T-helper 2 cell treated with Interferon-gamma antibody and Interleukin-4, amounts not matched to agents 5 μg/mL and 100 μg/mL, for 36 hours (primary cell): ENCODE measurements around the gene APOE.

Source experiments
- DNase-seq: peaks from one replicate; pipeline ENCODE4 v3.0.0; 2021; ENCODE audit warnings: low spot score
- H3K27ac Mint-ChIP-seq: one replicate; pipeline ENCODE4 v1.8.0; 2021; ENCODE audit warnings: mild to moderate bottlenecking, mixed read lengths
- H3K27me3 Mint-ChIP-seq: one replicate; pipeline ENCODE4 v1.8.0; 2021; ENCODE audit warnings: low read depth, mixed read lengths
- H3K36me3 Mint-ChIP-seq: one replicate; pipeline ENCODE4 v1.8.0; 2021; ENCODE audit warnings: low read depth, mixed read lengths
- H3K4me1 Mint-ChIP-seq: one replicate; pipeline ENCODE4 v1.8.0; 2021; ENCODE audit warnings: low read depth, mixed read lengths
- H3K4me3 Mint-ChIP-seq: one replicate; pipeline ENCODE4 v1.8.0; 2022; ENCODE audit warnings: mild to moderate bottlenecking, moderate library complexity, mixed read lengths
- H3K9me3 Mint-ChIP-seq: one replicate; pipeline ENCODE4 v1.8.0; 2021; ENCODE audit warnings: mixed read lengths

Gene APOE

DNA sequence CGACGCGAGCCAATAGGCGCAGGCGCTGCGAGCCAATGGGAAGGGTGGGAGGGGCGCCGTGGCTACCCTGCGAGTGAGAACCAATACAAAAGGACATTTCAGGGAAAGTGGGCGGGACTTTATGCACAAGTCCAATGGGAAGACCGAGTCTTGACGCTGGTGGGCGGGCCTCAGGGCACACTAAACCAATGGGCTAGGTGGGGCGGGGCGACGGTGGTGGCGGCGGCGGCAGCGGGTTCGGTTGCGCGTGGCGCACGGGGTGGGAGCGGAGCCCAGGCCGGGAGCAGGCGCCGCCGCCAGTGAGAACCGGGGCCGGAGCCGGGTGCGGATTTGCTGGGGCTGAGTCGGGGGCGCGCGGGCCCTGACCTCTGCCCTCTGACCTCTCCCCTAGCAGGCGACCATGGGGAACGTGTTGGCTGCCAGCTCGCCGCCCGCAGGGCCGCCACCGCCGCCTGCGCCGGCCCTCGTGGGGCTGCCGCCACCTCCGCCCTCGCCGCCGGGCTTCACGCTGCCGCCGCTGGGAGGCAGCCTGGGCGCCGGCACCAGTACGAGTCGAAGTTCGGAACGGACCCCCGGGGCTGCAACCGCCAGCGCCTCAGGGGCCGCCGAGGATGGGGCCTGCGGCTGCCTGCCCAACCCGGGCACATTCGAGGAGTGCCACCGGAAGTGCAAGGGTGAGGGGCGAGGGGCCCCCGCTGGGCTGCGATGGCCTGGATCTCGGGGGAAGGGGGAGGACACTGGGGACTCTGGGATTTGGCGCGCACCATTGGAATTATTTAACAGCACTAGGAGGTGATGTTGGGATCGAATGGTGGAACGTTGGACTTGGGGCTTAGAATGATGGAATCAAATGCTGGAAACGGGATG lies 14.3 kb upstream of the APOE start, which contains the start of gene TOMM40:
Gene TOMM40 (plus strand): TSS at position 239 of the 867 bp plus-strand sequence. CDS start 162 bp downstream, at position 401.
- DNase-seq, result no peak
- Mint-ChIP-seq H3K27me3 (no peaks in the 10 kb centered on the region), H3K4me3 (peak within 1 kb of the TSS; percentile 95), H3K4me1 (peaks cover 17% of the 10 kb centered on the region), H3K9me3 (peaks cover 3% of the 10 kb centered on the region), H3K27ac (peak within 1 kb of the TSS; percentile 97), H3K36me3 (peaks cover 38% of the 10 kb centered on the region)

DNA sequence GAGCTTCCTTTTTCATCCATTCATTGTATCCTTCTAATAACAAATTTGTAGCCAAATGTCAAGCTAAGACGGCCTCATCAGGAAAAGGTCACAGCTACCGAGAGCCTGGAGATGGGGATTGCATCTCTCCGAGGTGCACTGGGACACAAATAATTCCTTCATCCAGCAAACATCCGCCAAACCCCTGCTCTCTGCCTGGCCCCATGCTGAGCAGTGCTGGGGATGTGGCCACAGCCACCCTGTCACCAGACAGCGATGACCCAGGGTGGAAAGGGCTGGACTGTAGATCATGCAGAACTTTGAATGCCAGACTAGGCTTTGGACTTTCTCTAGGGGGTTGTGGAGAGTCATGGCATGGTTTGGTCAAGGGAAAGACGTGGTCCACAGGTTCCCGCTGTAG lies 12.7 kb upstream of the APOE start:
- peaks cover 3% of the 10 kb centered on the region for H3K9me3 Mint-ChIP-seq
- peaks cover 17% of the 10 kb centered on the region for H3K4me1 Mint-ChIP-seq
- H3K36me3 Mint-ChIP-seq, result peaks cover 45% of the 10 kb centered on the region
- H3K27ac Mint-ChIP-seq, result peak overlapping the region; percentile 56
- no peak for DNase-seq
- H3K4me3 Mint-ChIP-seq, result peak overlapping the region; percentile 95
- H3K27me3 Mint-ChIP-seq, result no peaks in the 10 kb centered on the region

DNA sequence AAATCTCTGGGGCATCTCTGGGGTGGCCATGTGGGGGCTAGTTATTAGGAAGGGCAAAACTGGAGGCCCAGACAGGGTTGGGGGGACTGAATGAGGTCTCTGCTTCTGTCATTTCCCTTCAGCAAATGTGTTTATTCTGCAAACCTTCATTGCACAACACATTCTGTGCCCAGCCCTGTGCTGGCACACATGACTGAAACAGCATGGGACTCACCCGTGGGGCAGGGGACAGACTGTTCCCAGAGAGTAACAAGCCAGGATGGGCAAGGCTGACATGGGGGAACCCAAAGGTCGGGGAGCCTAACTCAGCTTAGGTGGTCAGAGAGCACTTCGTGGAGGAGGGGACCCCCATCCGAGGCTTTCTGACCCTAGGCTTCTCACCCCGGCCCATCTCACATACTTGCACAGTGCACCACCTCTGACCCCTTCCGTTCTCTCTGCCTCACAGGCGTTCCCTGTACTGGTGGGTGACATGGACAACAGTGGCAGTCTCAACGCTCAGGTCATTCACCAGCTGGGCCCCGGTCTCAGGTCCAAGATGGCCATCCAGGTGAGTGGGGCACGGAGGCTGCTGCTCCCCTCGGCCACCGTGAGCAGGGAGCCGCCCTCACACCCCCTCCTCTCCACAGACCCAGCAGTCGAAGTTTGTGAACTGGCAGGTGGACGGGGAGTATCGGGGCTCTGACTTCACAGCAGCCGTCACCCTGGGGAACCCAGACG lies 12.1 kb upstream of the APOE start:
- Mint-ChIP-seq H3K4me1 (peaks cover 17% of the 10 kb centered on the region), H3K4me3 (peak overlapping the region; percentile 95), H3K27ac (no peak overlapping the region), H3K27me3 (no peaks in the 10 kb centered on the region), H3K9me3 (peaks cover 3% of the 10 kb centered on the region), H3K36me3 (peaks cover 50% of the 10 kb centered on the region)
- DNase-seq, result no peak

DNA sequence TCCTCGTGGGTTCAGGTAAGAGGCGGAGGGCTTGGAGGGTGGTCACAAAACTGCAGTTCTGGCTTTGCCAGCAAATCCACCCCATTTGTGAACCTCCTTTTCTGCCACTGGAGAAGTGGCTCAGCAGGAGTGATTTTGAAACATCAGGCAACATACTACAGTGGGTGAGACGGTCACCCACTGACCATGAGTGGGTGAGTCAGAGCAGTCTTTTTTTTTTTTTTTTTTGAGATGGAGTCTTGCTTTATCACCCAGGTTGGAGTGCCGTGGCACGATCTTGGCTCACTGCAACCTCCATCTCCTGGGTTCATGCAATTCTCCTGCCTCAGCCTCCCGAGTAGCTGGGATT lies 11.6 kb upstream of the APOE start:
- Mint-ChIP-seq H3K9me3 (peaks cover 2% of the 10 kb centered on the region), H3K36me3 (peaks cover 50% of the 10 kb centered on the region), H3K4me3 (no peak overlapping the region), H3K4me1 (peaks cover 17% of the 10 kb centered on the region), H3K27ac (no peak overlapping the region), H3K27me3 (no peaks in the 10 kb centered on the region)
- no peak for DNase-seq

- no peak overlapping the region for H3K4me3 Mint-ChIP-seq
- H3K27me3 Mint-ChIP-seq, result no peaks in the 10 kb centered on the region
- H3K9me3 Mint-ChIP-seq, result no peaks in the 10 kb centered on the region
- peaks cover 52% of the 10 kb centered on the region for H3K36me3 Mint-ChIP-seq
- no peak for DNase-seq
- peaks cover 15% of the 10 kb centered on the region for H3K4me1 Mint-ChIP-seq
- H3K27ac Mint-ChIP-seq, result no peak overlapping the region
These were observed 10.7 kb upstream of the APOE start for GRCh38 chr19:44894946-44895345.

DNA sequence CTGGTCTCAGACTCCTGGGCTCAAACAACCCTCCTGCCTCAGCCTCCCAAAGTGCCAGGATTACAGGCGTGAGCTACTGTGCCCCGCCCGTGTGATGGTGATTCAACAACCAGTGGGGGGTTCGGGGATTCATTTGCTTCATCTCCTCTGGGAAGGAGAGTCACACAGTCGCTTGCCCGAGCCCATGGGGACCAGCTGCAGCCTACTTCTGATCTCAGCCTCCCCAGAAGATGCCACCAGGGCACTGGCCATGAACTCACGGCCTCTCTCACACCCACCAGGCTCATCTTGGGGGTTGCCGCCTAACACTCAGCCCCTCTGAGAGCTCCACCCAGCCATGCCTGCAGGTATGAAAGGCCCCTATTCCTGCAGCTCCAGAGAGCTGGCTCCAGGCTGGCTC lies 7.8 kb upstream of the APOE start:
- Mint-ChIP-seq H3K4me1 (peaks cover under 1% of the 10 kb centered on the region), H3K36me3 (peaks cover 51% of the 10 kb centered on the region), H3K27ac (no peak overlapping the region), H3K27me3 (no peaks in the 10 kb centered on the region), H3K4me3 (no peak overlapping the region), H3K9me3 (no peaks in the 10 kb centered on the region)
- no peak for DNase-seq

DNA sequence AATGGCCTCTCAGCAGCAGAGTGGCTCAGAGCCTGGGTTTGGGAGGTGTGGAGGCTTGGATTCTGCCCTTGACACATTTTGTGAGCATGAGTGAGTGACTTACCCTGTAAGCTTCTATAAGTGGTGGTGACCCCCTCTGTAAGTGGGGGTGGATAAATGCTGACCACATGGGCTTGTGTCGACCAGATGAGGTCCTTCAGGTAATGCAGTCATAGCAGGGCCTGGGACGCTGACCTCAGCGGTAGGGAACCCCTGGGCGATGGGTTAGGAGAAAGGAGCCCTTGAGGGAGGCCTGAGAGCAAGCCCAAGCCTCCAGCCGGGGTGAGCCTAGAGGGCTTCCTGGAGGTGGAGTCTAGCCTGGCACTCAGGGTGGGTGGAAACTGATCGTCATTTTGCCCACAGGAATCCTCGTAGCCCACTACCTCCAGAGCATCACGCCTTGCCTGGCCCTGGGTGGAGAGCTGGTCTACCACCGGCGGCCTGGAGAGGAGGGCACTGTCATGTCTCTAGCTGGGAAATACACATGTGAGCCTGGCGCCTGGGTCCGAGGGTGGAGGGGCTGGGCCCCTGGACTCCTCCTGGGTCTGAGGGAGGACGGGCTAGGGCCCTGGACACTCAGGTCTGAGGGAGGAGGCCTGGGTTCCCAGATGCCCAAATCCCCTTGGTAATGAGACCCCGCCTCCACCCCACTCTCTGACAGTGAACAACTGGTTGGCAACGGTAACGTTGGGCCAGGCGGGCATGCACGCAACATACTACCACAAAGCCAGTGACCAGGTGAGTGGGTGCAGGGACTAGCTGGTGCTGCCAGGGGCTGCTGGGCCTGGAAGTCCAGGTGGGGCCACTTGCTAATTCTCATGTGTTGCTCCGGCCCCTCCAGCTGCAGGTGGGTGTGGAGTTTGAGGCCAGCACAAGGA lies 5.0 kb upstream of the APOE start:
- Mint-ChIP-seq H3K9me3 (no peaks in the 10 kb centered on the region), H3K36me3 (peaks cover 33% of the 10 kb centered on the region), H3K27me3 (peaks cover under 1% of the 10 kb centered on the region), H3K4me3 (no peak overlapping the region), H3K27ac (no peak overlapping the region), H3K4me1 (peaks cover 2% of the 10 kb centered on the region)
- no peak for DNase-seq

DNA sequence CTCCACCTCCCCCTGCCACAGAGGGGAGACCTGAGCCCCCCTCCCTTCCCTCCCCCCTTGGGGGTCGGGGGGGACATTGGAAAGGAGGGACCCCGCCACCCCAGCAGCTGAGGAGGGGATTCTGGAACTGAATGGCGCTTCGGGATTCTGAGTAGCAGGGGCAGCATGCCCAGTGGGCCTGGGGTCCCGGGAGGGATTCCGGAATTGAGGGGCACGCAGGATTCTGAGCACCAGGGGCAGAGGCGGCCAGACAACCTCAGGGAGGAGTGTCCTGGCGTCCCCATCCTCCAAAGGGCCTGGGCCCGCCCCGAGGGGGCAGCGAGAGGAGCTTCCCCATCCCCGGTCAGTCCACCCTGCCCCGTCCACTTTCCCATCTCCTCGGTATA lies 2.4 kb upstream of the APOE start:
- Mint-ChIP-seq H3K27ac (no peak overlapping the region), H3K36me3 (peaks cover 16% of the 10 kb centered on the region), H3K4me3 (no peak overlapping the region), H3K27me3 (peaks cover 13% of the 10 kb centered on the region), H3K9me3 (no peaks in the 10 kb centered on the region), H3K4me1 (peaks cover 7% of the 10 kb centered on the region)
- DNase-seq, result no peak

GRCh38 chr19:44903602-44904425 lies 1.8 kb upstream of the APOE start:
- H3K9me3 Mint-ChIP-seq, result no peaks in the 10 kb centered on the region
- peaks cover 7% of the 10 kb centered on the region for H3K4me1 Mint-ChIP-seq
- H3K27me3 Mint-ChIP-seq, result peaks cover 13% of the 10 kb centered on the region
- H3K4me3 Mint-ChIP-seq, result no peak overlapping the region
- peaks cover 15% of the 10 kb centered on the region for H3K36me3 Mint-ChIP-seq
- DNase-seq, result peak; percentile 60
- H3K27ac Mint-ChIP-seq, result no peak overlapping the region

DNA sequence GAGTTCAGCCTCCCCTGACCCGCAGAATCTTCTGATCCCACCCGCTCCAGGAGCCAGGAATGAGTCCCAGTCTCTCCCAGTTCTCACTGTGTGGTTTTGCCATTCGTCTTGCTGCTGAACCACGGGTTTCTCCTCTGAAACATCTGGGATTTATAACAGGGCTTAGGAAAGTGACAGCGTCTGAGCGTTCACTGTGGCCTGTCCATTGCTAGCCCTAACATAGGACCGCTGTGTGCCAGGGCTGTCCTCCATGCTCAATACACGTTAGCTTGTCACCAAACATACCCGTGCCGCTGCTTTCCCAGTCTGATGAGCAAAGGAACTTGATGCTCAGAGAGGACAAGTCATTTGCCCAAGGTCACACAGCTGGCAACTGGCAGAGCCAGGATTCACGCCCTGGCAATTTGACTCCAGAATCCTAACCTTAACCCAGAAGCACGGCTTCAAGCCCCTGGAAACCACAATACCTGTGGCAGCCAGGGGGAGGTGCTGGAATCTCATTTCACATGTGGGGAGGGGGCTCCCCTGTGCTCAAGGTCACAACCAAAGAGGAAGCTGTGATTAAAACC lies 1.1 kb upstream of the APOE start:
- H3K4me1 Mint-ChIP-seq, result peaks cover 7% of the 10 kb centered on the region
- peaks cover 15% of the 10 kb centered on the region for H3K36me3 Mint-ChIP-seq
- H3K4me3 Mint-ChIP-seq, result no peak overlapping the region
- no peaks in the 10 kb centered on the region for H3K9me3 Mint-ChIP-seq
- no peak for DNase-seq
- peaks cover 13% of the 10 kb centered on the region for H3K27me3 Mint-ChIP-seq
- H3K27ac Mint-ChIP-seq, result no peak overlapping the region

GRCh38 chr19:44907613-44908012 lies 2.0 kb downstream of the APOE start:
- Mint-ChIP-seq H3K27me3 (peaks cover 20% of the 10 kb centered on the region), H3K9me3 (no peaks in the 10 kb centered on the region), H3K27ac (no peak overlapping the region), H3K4me1 (peaks cover 9% of the 10 kb centered on the region), H3K36me3 (peaks cover 5% of the 10 kb centered on the region), H3K4me3 (no peak overlapping the region)
- DNase-seq, result no peak

DNA sequence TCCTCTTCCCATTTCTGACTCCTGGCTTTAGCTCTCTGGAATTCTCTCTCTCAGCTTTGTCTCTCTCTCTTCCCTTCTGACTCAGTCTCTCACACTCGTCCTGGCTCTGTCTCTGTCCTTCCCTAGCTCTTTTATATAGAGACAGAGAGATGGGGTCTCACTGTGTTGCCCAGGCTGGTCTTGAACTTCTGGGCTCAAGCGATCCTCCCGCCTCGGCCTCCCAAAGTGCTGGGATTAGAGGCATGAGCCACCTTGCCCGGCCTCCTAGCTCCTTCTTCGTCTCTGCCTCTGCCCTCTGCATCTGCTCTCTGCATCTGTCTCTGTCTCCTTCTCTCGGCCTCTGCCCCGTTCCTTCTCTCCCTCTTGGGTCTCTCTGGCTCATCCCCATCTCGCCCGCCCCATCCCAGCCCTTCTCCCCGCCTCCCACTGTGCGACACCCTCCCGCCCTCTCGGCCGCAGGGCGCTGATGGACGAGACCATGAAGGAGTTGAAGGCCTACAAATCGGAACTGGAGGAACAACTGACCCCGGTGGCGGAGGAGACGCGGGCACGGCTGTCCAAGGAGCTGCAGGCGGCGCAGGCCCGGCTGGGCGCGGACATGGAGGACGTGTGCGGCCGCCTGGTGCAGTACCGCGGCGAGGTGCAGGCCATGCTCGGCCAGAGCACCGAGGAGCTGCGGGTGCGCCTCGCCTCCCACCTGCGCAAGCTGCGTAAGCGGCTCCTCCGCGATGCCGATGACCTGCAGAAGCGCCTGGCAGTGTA lies 2.7 kb downstream of the APOE start:
- Mint-ChIP-seq H3K27ac (peak overlapping the region; percentile 52), H3K27me3 (peaks cover 22% of the 10 kb centered on the region), H3K4me3 (no peak overlapping the region)

More for the DNA sequence above, 2.7 kb downstream of the APOE start:
- no peaks in the 10 kb centered on the region for H3K9me3 Mint-ChIP-seq
- DNase-seq, result no peak
- H3K36me3 Mint-ChIP-seq, result peaks cover 3% of the 10 kb centered on the region
- H3K4me1 Mint-ChIP-seq, result peaks cover 9% of the 10 kb centered on the region
